Gastrocnemius medialis (tissue), 4 donors: ENCODE results near the gene CCNL1. TPM values are rescaled to one million over a fixed set of nuclear protein-coding genes. Genes with fewer than 3 reads are reported as not detected.
A peak's percentile ranks its signal among the peaks of the same experiment; 100 is the strongest.

ENCODE experiments used
- ATAC-seq, 2 donors: fragments of 150-250 bp; one replicate each; pipeline ENCODE4 v1.9.1; 2016
- DNase-seq, 2 donors: peaks; one replicate each; pipeline ENCODE4 v3.0.0-alpha.2; 2019
- H3K27ac ChIP-seq, 4 donors: fragments of 200-600 bp; sonication (generic); 1 replicate in 1 of 4; 2 replicates in 3 of 4; pipeline ENCODE4 v1.5.1; 2016 to 2018; ENCODE audit warnings: mild to moderate bottlenecking in 2 of 4, moderate library complexity in 1 of 4
- H3K27me3 ChIP-seq, 3 donors: fragments of 200-600 bp; sonication (generic) in 2 of 3; 1 replicate in 1 of 3; 2 replicates in 2 of 3; pipeline versions ENCODE4 v1.5.1 to v1.6.0; 2016 to 2019; ENCODE audit warnings: mild to moderate bottlenecking in 1 of 3, moderate library complexity in 1 of 3
- H3K36me3 ChIP-seq, 2 donors: fragments of 200-600 bp; sonication (generic) in 1 of 2; one replicate each; pipeline ENCODE4 v1.5.1; 2017 to 2018
- H3K4me1 ChIP-seq, 2 donors: fragments of 200-600 bp; sonication (generic) in 1 of 2; one replicate each; pipeline ENCODE4 v1.5.1; 2016 to 2017; ENCODE audit warnings: mild to moderate bottlenecking in 2 of 2
- H3K4me3 ChIP-seq, 4 donors: fragments of 200-600 bp; sonication (generic) in 3 of 4; 1 replicate in 1 of 4; 2 replicates in 3 of 4; pipeline ENCODE4 v1.5.1; 2016 to 2019; ENCODE audit warnings: mild to moderate bottlenecking in 2 of 4
- H3K9me3 ChIP-seq, 3 donors: fragments of 200-600 bp; sonication (generic) in 2 of 3; 1 replicate in 1 of 3; 2 replicates in 2 of 3; pipeline ENCODE4 v1.5.1; 2016 to 2019
- POLR2A ChIP-seq, 2 donors: fragments of 450-650 bp; IDR thresholded peaks; one replicate each; pipeline ENCODE4 v1.6.1; 2017; ENCODE audit warnings: antibody characterized with exemption in 2 of 2, mild to moderate bottlenecking in 2 of 2, moderate library complexity in 2 of 2
- in situ Hi-C, 4 donors: fragments of 200-750 bp; cut with MboI; loops; one replicate each; pipeline versions ENCODE4 v1.15.0 to v1.8.0; 2017; ENCODE audit warnings: low sequenced_read_pairs in 4 of 4
- intact Hi-C: fragments of 100-400 bp; cut with DNase I; formaldehyde crosslinking; loops from one replicate; pipeline ENCODE4 v1.15.1; 2023; ENCODE audit warnings: low total_unique reads
- total RNA-seq, 4 donors: library from RNA; depleted of rRNA; stranded (reverse); fragments of >200 nt; gene quantifications; one replicate each; pipeline versions ENCODE4 v1.1.0 to v1.2.3, GENCODE V29; 2016
- TF ChIP-seq, protein P1 (sequence below), 5 experiments: fragments of 450-650 bp in 3 of 5; fragments of 200-600 bp in 2 of 5; sonication (generic) in 2 of 5; IDR thresholded peaks in 4 of 5; conservative IDR thresholded peaks in 1 of 5; 1 replicate in 4 of 5; 2 replicates in 1 of 5; pipeline ENCODE4 v1.5.1; 2016 to 2019; ENCODE audit warnings: antibody characterized with exemption in 5 of 5, mild to moderate bottlenecking in 3 of 5, moderate library complexity in 3 of 5

The CCNL1 gene
- total RNA-seq, 4 donors from 2014 or later, result 34.3 to 110 (median 41.3) TPM

DNA sequence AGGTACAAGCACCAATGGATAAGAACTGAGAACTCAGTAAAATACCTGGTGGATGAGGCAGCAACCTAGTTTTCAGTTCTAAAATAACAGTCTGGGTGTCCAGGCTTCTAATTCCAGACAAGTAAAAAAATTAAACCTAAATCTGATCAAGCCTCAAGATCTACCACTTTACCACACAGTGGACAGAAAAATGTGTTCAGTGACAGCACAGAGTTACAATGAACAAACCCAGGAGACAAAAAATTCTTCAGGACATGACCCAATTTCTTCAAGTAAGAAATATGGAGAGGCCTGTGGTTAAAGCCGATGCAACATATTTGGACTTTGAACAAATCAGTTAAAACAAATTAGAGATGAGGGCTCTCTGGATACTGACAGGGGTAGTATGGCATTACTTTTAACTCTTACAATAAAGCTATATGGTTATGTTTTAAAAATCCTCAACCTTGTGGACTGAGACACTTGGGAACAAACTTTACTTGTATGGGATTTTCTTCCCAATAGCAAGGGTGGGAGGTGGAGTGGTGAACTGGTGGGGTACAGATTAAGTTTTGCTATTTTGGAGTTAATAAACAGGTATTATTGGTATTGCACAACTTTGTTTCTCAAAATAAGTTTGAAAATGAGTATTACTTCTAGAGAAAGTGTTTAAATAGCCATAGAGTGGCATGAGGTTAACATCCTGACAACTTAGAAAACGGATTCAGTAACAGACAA is 14.2 kb downstream of the CCNL1 start:
- ATAC-seq (no peak), DNase-seq (no peak)
- no peaks in the 10 kb centered on the region for H3K27me3 ChIP-seq
- H3K4me1 ChIP-seq, result no peaks in the 10 kb centered on the region
- in situ Hi-C loops (no loop called here), intact Hi-C loops (no loop called here)
- no peaks in the 10 kb centered on the region for H3K9me3 ChIP-seq
- H3K27ac ChIP-seq, result no peak overlapping the region
- TF ChIP-seq POLR2A (IDR thresholded peaks at IDR 0.05), result no peak
- TF ChIP-seq, protein P1, sequence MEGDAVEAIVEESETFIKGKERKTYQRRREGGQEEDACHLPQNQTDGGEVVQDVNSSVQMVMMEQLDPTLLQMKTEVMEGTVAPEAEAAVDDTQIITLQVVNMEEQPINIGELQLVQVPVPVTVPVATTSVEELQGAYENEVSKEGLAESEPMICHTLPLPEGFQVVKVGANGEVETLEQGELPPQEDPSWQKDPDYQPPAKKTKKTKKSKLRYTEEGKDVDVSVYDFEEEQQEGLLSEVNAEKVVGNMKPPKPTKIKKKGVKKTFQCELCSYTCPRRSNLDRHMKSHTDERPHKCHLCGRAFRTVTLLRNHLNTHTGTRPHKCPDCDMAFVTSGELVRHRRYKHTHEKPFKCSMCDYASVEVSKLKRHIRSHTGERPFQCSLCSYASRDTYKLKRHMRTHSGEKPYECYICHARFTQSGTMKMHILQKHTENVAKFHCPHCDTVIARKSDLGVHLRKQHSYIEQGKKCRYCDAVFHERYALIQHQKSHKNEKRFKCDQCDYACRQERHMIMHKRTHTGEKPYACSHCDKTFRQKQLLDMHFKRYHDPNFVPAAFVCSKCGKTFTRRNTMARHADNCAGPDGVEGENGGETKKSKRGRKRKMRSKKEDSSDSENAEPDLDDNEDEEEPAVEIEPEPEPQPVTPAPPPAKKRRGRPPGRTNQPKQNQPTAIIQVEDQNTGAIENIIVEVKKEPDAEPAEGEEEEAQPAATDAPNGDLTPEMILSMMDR (IDR thresholded peaks at IDR 0.05 in 4 of 5, conservative IDR thresholded peaks at IDR 0.05 in 1 of 5), result no peak
- H3K4me3 ChIP-seq, result no peak overlapping the region
- H3K36me3 ChIP-seq, result peaks cover 10 to 99% of the 10 kb centered on the region in 2 donors

DNA sequence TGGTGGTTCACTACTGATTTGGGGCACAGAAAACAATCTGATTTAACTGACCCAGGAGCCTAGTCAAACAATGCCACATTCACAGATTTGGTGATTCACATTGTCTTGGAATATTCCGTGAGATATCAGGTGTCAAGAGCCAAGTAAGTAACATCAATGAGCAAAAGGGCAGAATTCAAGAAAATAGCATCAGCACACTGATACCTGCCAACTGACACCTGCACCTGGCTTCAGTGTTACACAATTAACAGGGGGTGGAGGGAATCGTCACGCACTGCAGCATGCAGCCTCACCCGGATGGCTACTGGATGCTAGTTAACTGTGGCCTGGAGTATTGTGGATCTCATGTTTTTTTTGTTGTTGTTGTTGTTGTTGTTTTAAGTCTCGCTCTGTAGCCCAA is 17.6 kb downstream of the CCNL1 start:
- Histone ChIP-seq H3K27ac (peak overlapping the region in 1 of 4 donors; percentile 23), H3K4me1 (peaks cover 5 to 6% of the 10 kb centered on the region in 2 donors), H3K27me3 (no peaks in the 10 kb centered on the region), H3K36me3 (peaks cover 0 to 78% of the 10 kb centered on the region in 2 donors), H3K9me3 (no peaks in the 10 kb centered on the region), H3K4me3 (no peak overlapping the region)
- DNase-seq (no peak), ATAC-seq (no peak)
- no peak for TF ChIP-seq POLR2A (IDR thresholded peaks at IDR 0.05)
- TF ChIP-seq, protein P1 (IDR thresholded peaks at IDR 0.05 in 4 of 5, conservative IDR thresholded peaks at IDR 0.05 in 1 of 5), result no peak
- intact Hi-C loops (no loop called here), in situ Hi-C loops (no loop called here)

DNA sequence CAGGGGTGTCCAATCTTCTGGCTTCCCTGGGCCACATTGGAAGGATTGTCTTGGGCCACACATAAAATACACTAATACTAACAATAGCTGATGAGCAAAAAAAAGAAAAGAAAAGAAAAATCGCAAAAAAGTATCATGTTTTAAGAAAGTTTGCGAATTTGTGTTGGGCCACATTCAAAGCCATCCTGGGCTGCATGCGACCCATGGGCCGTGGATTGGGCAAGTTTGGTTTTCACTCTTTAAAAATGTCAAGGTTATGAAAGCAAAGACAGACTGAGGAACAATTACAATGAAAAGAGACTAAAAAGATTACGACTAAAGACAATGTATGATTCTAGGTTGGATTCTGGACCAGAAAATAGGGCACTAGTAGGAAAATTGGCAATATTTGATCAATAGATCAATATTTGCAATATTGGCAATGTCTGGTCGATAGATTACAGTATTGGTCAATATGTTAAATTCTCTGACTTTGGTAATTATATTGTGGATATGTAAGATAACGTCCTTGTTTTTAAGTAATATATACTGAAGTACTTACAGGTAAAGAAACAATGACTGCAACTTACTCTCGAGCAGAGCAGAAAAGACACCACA is 19.9 kb downstream of the CCNL1 start:
- ATAC-seq (no peak), DNase-seq (no peak)
- in situ Hi-C loops (loop anchor here (5.0 to 10.0 kb wide), 3 partner anchors 55 to 465 kb away; partner anchors contain the start of gene TIPARP (in 2 of the 4)), intact Hi-C loops (loop anchor here (2.0 to 10.0 kb wide), 3 partner anchors 17 to 583 kb away; partner anchors contain the start of gene SSR3)
- Histone ChIP-seq H3K27ac (no peak overlapping the region), H3K9me3 (no peaks in the 10 kb centered on the region), H3K4me3 (no peak overlapping the region), H3K4me1 (peaks cover 28% of the 10 kb centered on the region in 2 donors), H3K27me3 (no peaks in the 10 kb centered on the region), H3K36me3 (peaks cover 0 to 56% of the 10 kb centered on the region in 2 donors)
- no peak for TF ChIP-seq POLR2A (IDR thresholded peaks at IDR 0.05)
- TF ChIP-seq, protein P1 (IDR thresholded peaks at IDR 0.05 in 4 of 5, conservative IDR thresholded peaks at IDR 0.05 in 1 of 5), result no peak

DNA sequence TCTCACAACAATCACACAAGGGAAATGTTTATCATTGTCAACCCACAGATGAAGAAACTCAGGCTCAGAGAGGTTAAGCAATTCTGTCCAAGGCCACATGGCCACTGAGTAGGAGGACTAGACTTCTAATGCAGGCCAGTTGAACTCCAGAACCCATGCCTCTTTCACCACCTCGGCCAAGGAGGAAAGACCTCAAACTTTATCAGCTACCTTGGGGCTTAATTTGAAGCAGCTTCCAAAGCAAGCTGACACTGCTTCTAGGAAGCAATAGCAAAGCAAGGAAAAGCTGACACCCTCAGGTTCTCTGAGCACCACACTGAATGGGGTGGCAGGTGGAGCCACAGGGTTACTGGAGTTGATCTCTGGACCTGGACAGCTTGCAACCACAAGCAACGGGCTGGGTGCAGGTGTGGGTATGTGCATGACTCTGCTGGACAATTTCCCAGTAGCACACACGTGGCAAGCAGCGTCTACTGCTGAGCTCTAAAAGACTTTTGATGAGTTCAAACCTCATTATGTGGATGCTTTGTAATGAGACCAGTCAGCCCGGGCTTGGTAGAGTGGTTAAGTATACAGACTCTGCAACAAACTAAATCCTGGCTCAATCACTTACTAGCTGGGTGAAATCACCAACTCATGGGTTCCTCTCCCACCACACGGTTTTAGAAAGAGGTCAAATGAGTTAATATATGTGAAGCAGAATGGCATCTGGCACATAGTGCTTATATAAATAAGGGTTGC is 23.1 kb downstream of the CCNL1 start:
- intact Hi-C loops (loop anchor here (1.0 to 10.0 kb wide), 6 partner anchors 48 to 580 kb away; partner anchors contain the start of genes SSR3 and TIPARP), in situ Hi-C loops (loop anchor here (5.0 to 10.0 kb wide), 3 partner anchors 52 to 462 kb away; partner anchors contain the start of gene TIPARP (in 2 of the 4))
- ATAC-seq (peak; percentile 49 to 50), DNase-seq (peak; percentile 57 to 72)
- H3K9me3 ChIP-seq, result no peaks in the 10 kb centered on the region
- no peak overlapping the region for H3K4me3 ChIP-seq
- peak overlapping the region; percentile 76 to 86 (median 82) for H3K27ac ChIP-seq
- no peaks in the 10 kb centered on the region for H3K27me3 ChIP-seq
- H3K4me1 ChIP-seq, result peaks cover 58 to 59% of the 10 kb centered on the region in 2 donors
- peaks cover 0 to 24% of the 10 kb centered on the region in 2 donors for H3K36me3 ChIP-seq
- TF ChIP-seq POLR2A (IDR thresholded peaks at IDR 0.05), result no peak
- TF ChIP-seq, protein P1 (IDR thresholded peaks at IDR 0.05 in 4 of 5, conservative IDR thresholded peaks at IDR 0.05 in 1 of 5), result no peak
